ENCODE measurements around the gene CTNNA3. TPM values are rescaled to one million over a fixed set of nuclear protein-coding genes. Genes with fewer than 3 reads are reported as not detected.

Gene CTNNA3
- total and polyA plus RNA-seq, 2 donors (not counting 1 experiment from before 2014, with no cell fraction given), result not detected

GRCh38 chr10:67609996-67610793 is 85.8 kb downstream of the CTNNA3 start:
- H3K36me3 ChIP-seq (ENCODE audit: control insufficient read depth, insufficient read depth, low read length), result no peaks in the 10 kb centered on the region
- H3K4me3 ChIP-seq (replicated peaks in 1 of 4; ENCODE audit: control extremely low read depth in 1 of 4, insufficient read depth in 1 of 4, low read depth in 3 of 4, low read length in 4 of 4), result no peak overlapping the region
- H3K4me2 ChIP-seq (ENCODE audit: extremely low read depth, insufficient read depth, low read length), result no peak overlapping the region
- no peak overlapping the region for H3K9ac ChIP-seq (ENCODE audit: insufficient read depth, low read length)
- no peaks in the 10 kb centered on the region for H3K9me3 ChIP-seq (ENCODE audit: control insufficient read depth, insufficient read depth, low read depth, low read length)
- H3K27me3 ChIP-seq (ENCODE audit: control insufficient read depth, insufficient read depth, low read length), result no peaks in the 10 kb centered on the region
- DNase-seq (ENCODE audit: low read depth in 2 of 2), result peak in 1 of 2 donors; percentile 87
- no peak overlapping the region for H3K27ac ChIP-seq (ENCODE audit: insufficient read depth, low read length)
- no peak for TF ChIP-seq EZH2 (IDR thresholded peaks at IDR 0.05; ENCODE audit: low read length, missing control alignments)
- TF ChIP-seq, protein P1, sequence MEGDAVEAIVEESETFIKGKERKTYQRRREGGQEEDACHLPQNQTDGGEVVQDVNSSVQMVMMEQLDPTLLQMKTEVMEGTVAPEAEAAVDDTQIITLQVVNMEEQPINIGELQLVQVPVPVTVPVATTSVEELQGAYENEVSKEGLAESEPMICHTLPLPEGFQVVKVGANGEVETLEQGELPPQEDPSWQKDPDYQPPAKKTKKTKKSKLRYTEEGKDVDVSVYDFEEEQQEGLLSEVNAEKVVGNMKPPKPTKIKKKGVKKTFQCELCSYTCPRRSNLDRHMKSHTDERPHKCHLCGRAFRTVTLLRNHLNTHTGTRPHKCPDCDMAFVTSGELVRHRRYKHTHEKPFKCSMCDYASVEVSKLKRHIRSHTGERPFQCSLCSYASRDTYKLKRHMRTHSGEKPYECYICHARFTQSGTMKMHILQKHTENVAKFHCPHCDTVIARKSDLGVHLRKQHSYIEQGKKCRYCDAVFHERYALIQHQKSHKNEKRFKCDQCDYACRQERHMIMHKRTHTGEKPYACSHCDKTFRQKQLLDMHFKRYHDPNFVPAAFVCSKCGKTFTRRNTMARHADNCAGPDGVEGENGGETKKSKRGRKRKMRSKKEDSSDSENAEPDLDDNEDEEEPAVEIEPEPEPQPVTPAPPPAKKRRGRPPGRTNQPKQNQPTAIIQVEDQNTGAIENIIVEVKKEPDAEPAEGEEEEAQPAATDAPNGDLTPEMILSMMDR (conservative IDR thresholded peaks at IDR 0.05 in 1 of 2, IDR thresholded peaks at IDR 0.05 in 1 of 2; ENCODE audit: low read depth in 1 of 2, low read length in 2 of 2), result no peak
- H4K20me1 ChIP-seq (ENCODE audit: control insufficient read depth, extremely low read depth, insufficient read depth, low read length), result no peaks in the 10 kb centered on the region
- H3K4me1 ChIP-seq (ENCODE audit: control insufficient read depth, extremely low read depth, insufficient read depth, low read length), result no peaks in the 10 kb centered on the region
- H3K79me2 ChIP-seq (ENCODE audit: control insufficient read depth, insufficient read depth, low read length), result no peaks in the 10 kb centered on the region
- no peak overlapping the region for H2AFZ ChIP-seq (ENCODE audit: low read length)

DNA sequence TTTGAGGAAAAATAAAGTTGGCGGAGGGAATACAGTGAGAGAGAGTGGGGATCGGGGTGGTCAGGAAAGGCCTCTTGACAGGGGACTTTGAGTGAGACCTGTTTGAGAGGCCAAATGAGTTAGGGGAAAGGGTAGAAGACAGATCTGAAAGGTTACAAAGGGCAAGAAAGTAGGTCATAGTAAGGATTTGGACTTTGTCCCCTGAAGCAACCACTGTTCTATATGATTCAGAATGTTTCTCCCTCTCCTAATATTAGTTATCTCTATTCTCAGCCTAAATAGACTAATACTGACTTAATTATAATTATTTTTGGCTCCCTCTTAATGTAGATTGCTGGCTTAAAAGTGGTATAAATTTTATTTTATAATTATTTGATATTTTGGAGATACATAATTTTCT is 88.0 kb downstream of the CTNNA3 start:
- no peaks in the 10 kb centered on the region for H3K27me3 ChIP-seq (ENCODE audit: control insufficient read depth, insufficient read depth, low read length)
- H3K4me1 ChIP-seq (ENCODE audit: control insufficient read depth, extremely low read depth, insufficient read depth, low read length), result peaks cover 1% of the 10 kb centered on the region
- H3K9me3 ChIP-seq (ENCODE audit: control insufficient read depth, insufficient read depth, low read depth, low read length), result no peaks in the 10 kb centered on the region
- H4K20me1 ChIP-seq (ENCODE audit: control insufficient read depth, extremely low read depth, insufficient read depth, low read length), result no peaks in the 10 kb centered on the region
- H3K4me2 ChIP-seq (ENCODE audit: extremely low read depth, insufficient read depth, low read length), result no peak overlapping the region
- H3K27ac ChIP-seq (ENCODE audit: insufficient read depth, low read length), result no peak overlapping the region
- no peak overlapping the region for H2AFZ ChIP-seq (ENCODE audit: low read length)
- H3K79me2 ChIP-seq (ENCODE audit: control insufficient read depth, insufficient read depth, low read length), result no peaks in the 10 kb centered on the region
- TF ChIP-seq, protein P1 (conservative IDR thresholded peaks at IDR 0.05 in 1 of 2, IDR thresholded peaks at IDR 0.05 in 1 of 2; ENCODE audit: low read depth in 1 of 2, low read length in 2 of 2), result no peak
- TF ChIP-seq EZH2 (IDR thresholded peaks at IDR 0.05; ENCODE audit: low read length, missing control alignments), result no peak
- H3K36me3 ChIP-seq (ENCODE audit: control insufficient read depth, insufficient read depth, low read length), result no peaks in the 10 kb centered on the region
- no peak overlapping the region for H3K9ac ChIP-seq (ENCODE audit: insufficient read depth, low read length)
- no peak overlapping the region for H3K4me3 ChIP-seq (replicated peaks in 1 of 4; ENCODE audit: control extremely low read depth in 1 of 4, insufficient read depth in 1 of 4, low read depth in 3 of 4, low read length in 4 of 4)
- DNase-seq (ENCODE audit: low read depth in 2 of 2), result no peak

DNA sequence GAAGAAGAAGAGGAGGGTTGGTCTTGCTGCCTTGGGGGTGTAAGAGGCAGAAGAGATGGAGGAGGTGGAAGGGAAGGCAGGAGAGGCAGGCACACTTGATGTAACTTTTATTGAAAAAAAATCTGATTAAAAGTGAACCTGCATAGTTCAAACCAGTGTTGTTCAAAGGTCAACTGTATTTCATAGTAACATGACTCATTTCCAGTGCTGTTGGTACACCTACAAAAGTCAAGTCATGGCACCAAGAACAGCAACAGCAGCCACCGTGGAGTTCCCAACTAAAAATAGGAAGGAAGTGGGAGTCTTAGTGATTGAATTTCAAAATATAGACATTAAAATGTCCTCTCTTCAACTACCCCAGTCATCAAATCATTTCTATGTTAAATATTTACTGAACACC is 88.5 kb downstream of the CTNNA3 start:
- Histone ChIP-seq H3K79me2 (ENCODE audit: control insufficient read depth, insufficient read depth, low read length) (no peaks in the 10 kb centered on the region), H3K4me2 (ENCODE audit: extremely low read depth, insufficient read depth, low read length) (no peak overlapping the region), H2AFZ (ENCODE audit: low read length) (no peak overlapping the region), H3K4me3 (replicated peaks in 1 of 4; ENCODE audit: control extremely low read depth in 1 of 4, insufficient read depth in 1 of 4, low read depth in 3 of 4, low read length in 4 of 4) (no peak overlapping the region), H3K27ac (ENCODE audit: insufficient read depth, low read length) (no peak overlapping the region), H3K9ac (ENCODE audit: insufficient read depth, low read length) (no peak overlapping the region), H3K9me3 (ENCODE audit: control insufficient read depth, insufficient read depth, low read depth, low read length) (no peaks in the 10 kb centered on the region), H4K20me1 (ENCODE audit: control insufficient read depth, extremely low read depth, insufficient read depth, low read length) (no peaks in the 10 kb centered on the region), H3K4me1 (ENCODE audit: control insufficient read depth, extremely low read depth, insufficient read depth, low read length) (peaks cover 2% of the 10 kb centered on the region), H3K27me3 (ENCODE audit: control insufficient read depth, insufficient read depth, low read length) (no peaks in the 10 kb centered on the region), H3K36me3 (ENCODE audit: control insufficient read depth, insufficient read depth, low read length) (no peaks in the 10 kb centered on the region)
- peak in 1 of 2 donors; percentile 47 for DNase-seq (ENCODE audit: low read depth in 2 of 2)
- TF ChIP-seq, protein P1 (conservative IDR thresholded peaks at IDR 0.05 in 1 of 2, IDR thresholded peaks at IDR 0.05 in 1 of 2; ENCODE audit: low read depth in 1 of 2, low read length in 2 of 2), result no peak
- no peak for TF ChIP-seq EZH2 (IDR thresholded peaks at IDR 0.05; ENCODE audit: low read length, missing control alignments)
